Cerebellar nuclear complex (tissue), 1 donor: ENCODE data around the gene GNA14.
"Not testable (repeated sequence)": the region's sequence is repeated elsewhere in the genome, so short reads cannot be mapped to it uniquely, and the experiment has no call there.

ENCODE experiments used
- DNase-seq, 2 experiments: peaks; one replicate each; lab custom pipeline; 2025; lab: John Stamatoyannopoulos, UW

Gene GNA14

GRCh38 chr9:77588271-77588937 is 59.7 kb downstream of the GNA14 start:
- no peak for DNase-seq

DNA sequence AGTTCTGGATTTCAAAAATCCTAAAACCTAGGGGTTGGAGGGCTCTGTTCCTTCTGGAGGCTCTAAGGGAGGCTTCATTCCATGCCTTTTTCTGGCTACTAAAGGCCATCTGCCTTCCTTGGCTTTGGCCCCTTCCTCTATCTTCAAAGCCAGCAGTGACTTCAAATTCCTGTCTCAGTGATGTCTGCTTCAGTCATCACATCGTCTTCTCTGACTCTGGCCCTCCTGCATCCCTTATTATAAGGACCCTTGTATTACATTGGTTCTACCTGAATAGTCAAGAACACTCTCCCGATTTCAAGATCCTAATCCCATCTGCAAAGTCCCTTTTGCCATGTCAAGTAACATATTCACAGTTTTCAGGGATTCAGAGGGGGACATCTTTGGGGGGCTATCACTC is 60.3 kb downstream of the GNA14 start:
- DNase-seq, result no peak

DNA sequence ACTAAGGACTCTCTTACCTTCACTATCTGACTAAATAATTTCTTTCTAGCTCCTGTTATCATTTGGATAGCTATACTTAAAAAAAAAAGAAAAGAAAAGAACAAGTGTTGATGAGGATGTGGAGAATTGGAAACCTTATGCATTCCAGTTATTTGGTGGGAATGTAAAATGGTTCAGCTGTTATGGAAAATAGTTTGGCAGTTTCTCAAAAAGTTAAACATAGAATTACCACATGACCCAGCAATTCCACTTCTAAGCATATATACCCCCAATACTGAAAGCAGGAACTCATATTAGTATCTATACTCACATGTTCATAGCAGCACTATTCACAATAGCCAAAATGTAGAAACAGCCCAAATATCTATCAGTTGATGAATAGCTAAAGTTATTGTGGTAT is 61.1 kb downstream of the GNA14 start:
- DNase-seq, result no peak

GRCh38 chr9:77586591-77586990 is 61.5 kb downstream of the GNA14 start:
- no peak for DNase-seq

DNA sequence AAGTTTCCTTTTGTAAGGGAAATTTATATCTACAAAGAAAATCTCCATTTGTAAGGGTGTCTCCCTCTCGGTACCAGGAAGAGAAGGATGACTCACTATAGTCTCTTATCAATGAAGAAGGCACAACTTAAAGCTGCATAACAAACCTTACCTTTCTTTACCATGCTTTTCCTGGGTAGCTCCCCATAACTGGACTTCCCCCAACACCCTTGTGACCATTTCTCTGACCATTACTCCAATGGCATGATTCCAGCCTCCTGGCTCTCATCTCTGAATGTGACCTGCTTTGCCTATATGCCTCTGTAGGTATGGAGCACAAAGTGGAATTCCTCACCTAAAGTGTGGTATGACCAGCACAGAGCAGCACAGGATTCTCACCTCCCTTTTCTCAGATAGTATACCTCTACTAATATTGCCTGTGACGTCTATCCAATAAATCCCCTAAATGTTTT is 62.8 kb downstream of the GNA14 start:
- no peak for DNase-seq

GRCh38 chr9:77584927-77585326 is 63.2 kb downstream of the GNA14 start:
- not testable (repeated sequence) for DNase-seq

DNA sequence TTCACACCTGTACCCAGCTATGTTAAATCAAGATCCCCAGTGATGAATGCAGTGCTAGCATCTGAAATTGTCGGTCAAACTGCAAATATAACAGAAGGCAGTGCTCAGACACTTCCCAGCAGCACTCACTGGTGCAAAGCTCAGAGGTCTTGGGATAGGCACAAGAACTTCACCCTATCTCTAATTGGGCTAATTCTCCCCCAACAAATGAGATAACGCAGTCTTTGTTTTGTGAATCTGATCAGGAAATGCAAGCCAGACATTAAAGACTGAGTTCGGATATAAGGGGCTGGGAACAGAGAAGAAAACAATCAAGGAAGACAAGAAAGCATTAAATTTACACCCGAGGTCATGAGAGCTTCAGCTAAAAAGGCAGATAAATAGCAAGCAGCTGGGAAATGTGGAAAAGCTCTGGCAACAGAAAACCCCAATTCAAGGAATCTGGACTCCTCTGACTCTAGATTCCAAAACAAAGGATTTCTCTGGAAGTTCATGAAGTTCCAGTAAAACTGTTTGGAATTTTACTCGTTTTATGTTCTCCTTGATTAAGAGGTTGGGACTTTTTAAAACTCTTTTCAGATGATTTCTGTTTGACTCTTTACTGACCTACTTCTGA is 65.1 kb downstream of the GNA14 start:
- DNase-seq, result no peak

GRCh38 chr9:77582525-77582924 is 65.6 kb downstream of the GNA14 start:
- DNase-seq, result no peak

DNA sequence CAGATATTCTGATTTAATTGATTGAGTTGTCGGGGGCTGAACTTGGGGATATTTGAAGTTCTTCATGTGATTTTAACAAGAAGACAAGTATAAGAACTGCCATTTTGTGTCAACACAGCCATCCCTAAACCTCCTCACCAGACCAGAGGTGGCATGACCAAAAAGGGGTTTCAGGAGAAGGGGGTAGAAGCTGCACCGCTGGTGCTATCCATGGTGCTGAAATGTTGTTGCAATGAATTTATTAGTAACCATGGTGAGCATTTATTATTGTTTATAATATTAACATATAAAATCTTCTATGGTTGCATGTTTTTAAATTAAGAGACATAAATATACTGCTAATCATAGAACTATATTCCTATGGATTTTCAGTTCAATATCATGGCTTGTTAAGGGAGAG is 72.3 kb downstream of the GNA14 start:
- no peak for DNase-seq

- DNase-seq, result no peak
Measured at GRCh38 chr9:77569335-77569734, 78.8 kb downstream of the GNA14 start.

DNA sequence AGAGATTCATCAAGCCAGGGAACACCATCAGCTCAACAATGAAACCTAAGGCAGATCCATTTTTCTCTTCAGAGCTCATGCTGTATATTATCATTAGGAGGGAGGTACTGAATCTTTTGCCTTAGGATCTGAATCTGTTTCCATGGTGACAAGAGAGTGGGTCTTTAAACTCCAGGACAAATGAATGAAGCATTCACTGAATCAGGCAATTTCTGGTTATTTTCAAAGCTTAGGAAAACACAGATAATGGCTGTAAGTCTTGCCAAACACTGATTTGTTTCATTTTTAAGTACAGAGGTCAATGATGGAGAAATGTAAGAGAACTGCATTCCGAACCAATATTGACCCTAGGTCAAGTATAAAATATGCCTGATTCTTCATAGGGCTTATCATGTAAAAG is 84.9 kb downstream of the GNA14 start:
- no peak for DNase-seq

GRCh38 chr9:77562019-77562748 is 85.9 kb downstream of the GNA14 start:
- no peak for DNase-seq

DNA sequence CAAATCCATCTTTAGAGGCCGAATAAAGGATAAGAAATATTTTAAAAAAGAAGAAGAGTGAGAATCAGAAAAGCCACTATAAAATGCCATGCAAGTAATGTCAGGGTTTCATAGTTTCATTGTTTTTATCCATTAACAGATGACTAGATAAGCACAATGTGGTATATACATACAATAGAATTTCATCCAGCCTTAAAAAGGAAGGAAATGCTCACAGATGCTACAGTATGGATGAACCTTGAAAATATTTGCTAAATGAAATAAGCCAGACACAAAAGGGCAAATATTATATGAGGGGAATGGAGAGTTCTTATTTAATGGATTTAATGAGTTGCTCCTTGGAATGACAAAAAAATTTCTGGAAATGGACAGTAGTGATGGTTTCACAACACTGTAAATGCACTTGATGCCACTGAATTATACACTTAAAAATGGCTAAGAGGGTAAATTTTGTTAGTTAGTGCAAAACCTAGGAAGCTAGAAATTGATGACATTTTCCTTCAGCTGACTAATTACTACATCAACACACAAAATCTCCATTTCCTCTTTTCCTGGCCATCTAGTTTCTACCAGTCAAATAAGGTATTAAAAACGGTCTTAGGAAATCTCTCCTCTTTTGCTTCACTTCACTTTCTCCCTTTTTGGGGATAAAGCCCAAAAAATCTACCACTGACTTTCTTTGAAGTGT is 86.6 kb downstream of the GNA14 start:
- DNase-seq, result no peak

- no peak for DNase-seq
Measured at GRCh38 chr9:77556396-77556795, 91.7 kb downstream of the GNA14 start.

GRCh38 chr9:77554586-77555105 is 93.5 kb downstream of the GNA14 start:
- no peak for DNase-seq

- no peak for DNase-seq
Measured at GRCh38 chr9:77547106-77547730, 100.9 kb downstream of the GNA14 start.

GRCh38 chr9:77546376-77546950 is 101.7 kb downstream of the GNA14 start:
- no peak for DNase-seq

GRCh38 chr9:77544546-77544945 is 103.6 kb downstream of the GNA14 start:
- DNase-seq, result no peak

GRCh38 chr9:77543131-77543822 is 104.8 kb downstream of the GNA14 start:
- no peak for DNase-seq

GRCh38 chr9:77541600-77541999 is 106.5 kb downstream of the GNA14 start:
- DNase-seq, result no peak

GRCh38 chr9:77541055-77541454 is 107.1 kb downstream of the GNA14 start:
- DNase-seq, result no peak
